Fibroblast of mammary gland (primary cell): ENCODE results near the gene TBC1D22A.
"Not testable (repeated sequence)": the region's sequence is repeated elsewhere in the genome, so short reads cannot be mapped to it uniquely, and the experiment has no call there.

Source experiments
- DNase-seq: peaks from one replicate; pipeline ENCODE4 v3.0.0-alpha.2; 2010; ENCODE audit warnings: low read depth
- H3K4me3 ChIP-seq: 2 replicates; pipeline ENCODE4 v1.5.1; 2011; ENCODE audit warnings: low read depth, mild to moderate bottlenecking, low read length, moderate library complexity; ENCODE audit not compliant: control insufficient read depth
- CTCF ChIP-seq: conservative IDR thresholded peaks from 2 replicates; pipeline ENCODE4 v1.5.1; 2011; ENCODE audit warnings: low read depth, low read length, inconsistent platforms; ENCODE audit not compliant: control insufficient read depth, insufficient read depth

The TBC1D22A gene

GRCh38 chr22:46777609-46777970 is 15.1 kb downstream of the TBC1D22A start:
- no peak for DNase-seq
- no peak for TF ChIP-seq CTCF
- no peak overlapping the region for H3K4me3 ChIP-seq

- no peak for DNase-seq
- no peak for TF ChIP-seq CTCF
- H3K4me3 ChIP-seq = no peak overlapping the region
Observed at GRCh38 chr22:46779023-46779422, 16.6 kb downstream of the TBC1D22A start.

- no peak overlapping the region for H3K4me3 ChIP-seq
- DNase-seq = no peak
- TF ChIP-seq CTCF = no peak
Observed at GRCh38 chr22:46779651-46780050, 17.2 kb downstream of the TBC1D22A start.

GRCh38 chr22:46780453-46780852 is 18.0 kb downstream of the TBC1D22A start:
- no peak for DNase-seq
- no peak for TF ChIP-seq CTCF
- H3K4me3 ChIP-seq = no peak overlapping the region

- no peak for TF ChIP-seq CTCF
- H3K4me3 ChIP-seq = no peak overlapping the region
- DNase-seq = no peak
Observed at GRCh38 chr22:46781291-46781690, 18.8 kb downstream of the TBC1D22A start.

- DNase-seq, H3K4me3 ChIP-seq: not testable (repeated sequence)
Observed at GRCh38 chr22:46782200-46782599, 19.8 kb downstream of the TBC1D22A start.

GRCh38 chr22:46783721-46784120 is 21.3 kb downstream of the TBC1D22A start:
- no peak for TF ChIP-seq CTCF
- no peak overlapping the region for H3K4me3 ChIP-seq

More at GRCh38 chr22:46783721-46784120, 21.3 kb downstream of the TBC1D22A start:
- peak; percentile 64 for DNase-seq
